Measurements from ENCODE around the gene PKP4.

PKP4 gene

DNA sequence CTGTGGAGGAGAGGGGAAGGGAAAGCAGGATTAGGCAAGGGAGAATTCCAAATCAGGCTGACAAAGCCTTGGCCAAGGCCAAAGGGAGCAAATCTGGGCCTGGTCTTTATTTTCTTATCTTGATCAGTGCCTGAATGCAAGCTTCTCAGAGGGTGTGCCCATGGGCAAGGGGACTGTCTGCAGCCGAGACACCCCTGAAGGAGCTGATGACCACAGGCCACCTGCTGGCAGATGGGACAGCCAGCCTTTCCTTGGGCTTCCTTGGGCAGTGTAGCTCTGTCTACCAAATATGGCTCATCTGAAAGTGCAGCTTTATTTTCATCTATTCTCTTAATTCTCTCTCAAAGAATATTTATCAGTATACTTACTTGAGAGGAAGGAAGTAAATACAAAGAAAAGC lies 117.0 kb downstream of the PKP4 start:
- H3K4me1 ChIP-seq (ENCODE audit: control insufficient read depth, insufficient read depth, low read length) = peaks cover 10% of the 10 kb centered on the region
- peaks cover 8% of the 10 kb centered on the region; the same call in 1 of the 2 replicates for H3K36me3 ChIP-seq (ENCODE audit: control insufficient read depth, insufficient read depth, low read length)
- H3K27ac ChIP-seq (ENCODE audit: low read depth, low read length) = no peak overlapping the region

DNA sequence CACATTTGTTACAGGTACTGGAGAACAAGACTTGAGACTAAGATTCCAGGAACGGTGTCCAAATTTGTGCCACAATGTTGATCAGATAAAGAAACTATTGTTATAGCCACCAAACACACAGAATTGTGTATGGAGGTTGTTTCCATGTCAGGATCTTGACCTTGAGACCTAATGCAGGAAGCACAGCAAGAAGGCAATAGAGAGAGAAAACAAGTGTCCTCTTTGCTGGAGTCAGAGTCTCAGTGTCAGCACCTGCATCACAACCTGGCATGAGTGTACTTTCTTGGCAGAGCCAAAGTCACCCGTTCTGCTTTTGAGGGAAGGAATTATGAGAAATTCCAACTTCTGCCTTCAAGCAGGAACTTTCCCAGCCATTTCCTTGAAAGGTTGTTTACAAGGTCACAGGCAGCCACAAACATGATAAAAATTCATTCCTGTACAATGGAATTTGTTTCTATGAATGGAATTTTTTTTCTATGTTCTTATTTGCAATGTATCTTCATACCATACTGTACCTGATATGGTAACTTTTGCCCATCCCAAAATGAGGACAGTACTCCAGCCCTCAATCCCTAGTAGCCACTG lies 118.4 kb downstream of the PKP4 start:
- H3K36me3 ChIP-seq (ENCODE audit: control insufficient read depth, insufficient read depth, low read length) = peaks cover 8% of the 10 kb centered on the region; the same call in 1 of the 2 replicates
- no peak overlapping the region for H3K4me3 ChIP-seq (ENCODE audit: low read depth, low read length)
- no peaks in the 10 kb centered on the region for H3K27me3 ChIP-seq (ENCODE audit: control insufficient read depth, insufficient read depth, low read length)
- no peaks in the 10 kb centered on the region for H3K4me1 ChIP-seq (ENCODE audit: control insufficient read depth, insufficient read depth, low read length)
- H3K9me3 ChIP-seq (ENCODE audit: control insufficient read depth, insufficient read depth, low read length) = no peaks in the 10 kb centered on the region
- no peak overlapping the region for H3K9ac ChIP-seq (ENCODE audit: low read depth, low read length)
- H3K27ac ChIP-seq (ENCODE audit: low read depth, low read length) = no peak overlapping the region

More for the DNA sequence above, 117.0 kb downstream of the PKP4 start:
- no peaks in the 10 kb centered on the region for H3K9me3 ChIP-seq (ENCODE audit: control insufficient read depth, insufficient read depth, low read length)
- no peak overlapping the region for H3K9ac ChIP-seq (ENCODE audit: low read depth, low read length)
- H3K27me3 ChIP-seq (ENCODE audit: control insufficient read depth, insufficient read depth, low read length) = no peaks in the 10 kb centered on the region
- no peak overlapping the region for H3K4me3 ChIP-seq (ENCODE audit: low read depth, low read length)

DNA sequence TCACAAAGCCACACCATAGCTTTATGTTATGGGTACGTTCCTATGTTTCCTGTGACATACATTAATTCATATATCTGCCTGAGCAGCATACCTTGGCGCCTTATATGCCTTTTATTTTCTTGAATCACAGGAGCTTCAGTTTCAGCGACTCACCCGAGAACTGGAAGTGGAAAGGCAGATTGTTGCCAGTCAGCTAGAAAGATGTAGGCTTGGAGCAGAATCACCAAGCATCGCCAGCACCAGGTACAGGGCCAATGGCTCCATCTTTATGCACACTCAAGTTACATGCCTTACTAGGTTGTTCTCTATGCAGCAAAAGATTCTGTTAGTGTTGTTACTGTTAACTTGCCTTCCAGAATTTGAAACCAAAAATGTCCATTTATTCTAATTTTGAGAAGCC lies 120.4 kb downstream of the PKP4 start:
- Histone ChIP-seq H3K4me3 (ENCODE audit: low read depth, low read length) (no peak overlapping the region), H3K9me3 (ENCODE audit: control insufficient read depth, insufficient read depth, low read length) (no peaks in the 10 kb centered on the region), H3K9ac (ENCODE audit: low read depth, low read length) (no peak overlapping the region)

DNA sequence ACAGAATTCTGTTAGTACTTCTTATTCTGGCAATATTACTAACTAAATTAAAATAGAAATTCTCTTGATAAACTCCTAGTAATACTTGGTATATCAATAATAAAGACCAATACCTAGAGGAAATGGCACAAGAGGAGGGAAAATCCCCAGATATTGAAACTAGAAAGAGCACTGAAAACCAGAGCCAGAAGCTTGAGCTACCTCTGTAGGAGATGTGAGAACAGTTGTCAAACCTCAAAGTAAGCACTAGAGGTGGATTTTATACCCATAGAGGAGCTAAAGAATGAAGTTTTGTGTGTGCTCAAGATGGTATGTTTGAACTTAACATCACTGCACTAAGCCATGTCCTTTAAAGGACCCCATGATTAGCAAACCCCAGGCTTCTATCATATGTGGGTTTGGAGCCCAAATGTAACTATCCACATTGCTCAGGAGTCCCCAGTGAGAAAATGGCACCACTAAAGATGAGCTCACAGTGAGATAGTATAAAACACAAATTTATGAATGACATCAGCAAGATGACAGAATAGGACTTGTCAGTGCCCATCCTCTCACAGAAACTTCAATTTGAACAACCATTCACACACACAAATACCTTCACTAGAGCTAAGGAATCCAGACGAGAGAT lies 122.1 kb downstream of the PKP4 start:
- no peak overlapping the region for H3K9ac ChIP-seq (ENCODE audit: low read depth, low read length)
- H3K27me3 ChIP-seq (ENCODE audit: control insufficient read depth, insufficient read depth, low read length) = no peaks in the 10 kb centered on the region
- no peak overlapping the region for H3K4me3 ChIP-seq (ENCODE audit: low read depth, low read length)
- no peaks in the 10 kb centered on the region for H3K9me3 ChIP-seq (ENCODE audit: control insufficient read depth, insufficient read depth, low read length)
- H3K4me1 ChIP-seq (ENCODE audit: control insufficient read depth, insufficient read depth, low read length) = no peaks in the 10 kb centered on the region
- H3K27ac ChIP-seq (ENCODE audit: low read depth, low read length) = no peak overlapping the region
- H3K36me3 ChIP-seq (ENCODE audit: control insufficient read depth, insufficient read depth, low read length) = peaks cover 8% of the 10 kb centered on the region; the same call in 1 of the 2 replicates

More for the DNA sequence above, 120.4 kb downstream of the PKP4 start:
- Histone ChIP-seq H3K36me3 (ENCODE audit: control insufficient read depth, insufficient read depth, low read length) (peaks cover 8% of the 10 kb centered on the region; the same call in 1 of the 2 replicates), H3K27me3 (ENCODE audit: control insufficient read depth, insufficient read depth, low read length) (no peaks in the 10 kb centered on the region), H3K4me1 (ENCODE audit: control insufficient read depth, insufficient read depth, low read length) (no peaks in the 10 kb centered on the region), H3K27ac (ENCODE audit: low read depth, low read length) (no peak overlapping the region)

DNA sequence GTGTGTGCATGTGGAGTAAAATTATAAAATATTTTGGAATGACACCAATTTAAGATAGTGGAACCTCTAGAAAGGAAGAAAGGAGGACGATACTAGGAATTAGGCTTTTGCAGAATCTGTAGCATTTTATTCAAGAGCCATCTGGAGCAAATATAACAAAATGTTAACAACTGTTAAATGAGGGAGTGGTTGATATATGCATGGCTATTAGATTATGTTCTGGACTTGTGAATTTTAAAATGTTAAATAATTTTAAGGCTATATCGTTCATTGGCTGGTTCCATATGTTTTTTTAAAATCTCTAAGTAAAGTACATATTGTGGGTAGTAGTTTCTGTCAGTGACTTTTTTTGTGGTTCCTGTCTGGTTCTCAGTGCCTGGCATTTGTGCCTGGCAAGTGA lies 123.2 kb downstream of the PKP4 start:
- no peaks in the 10 kb centered on the region for H3K4me1 ChIP-seq (ENCODE audit: control insufficient read depth, insufficient read depth, low read length)
- H3K36me3 ChIP-seq (ENCODE audit: control insufficient read depth, insufficient read depth, low read length) = peaks cover 8% of the 10 kb centered on the region
- no peaks in the 10 kb centered on the region for H3K9me3 ChIP-seq (ENCODE audit: control insufficient read depth, insufficient read depth, low read length)
- H3K27me3 ChIP-seq (ENCODE audit: control insufficient read depth, insufficient read depth, low read length) = no peaks in the 10 kb centered on the region
- no peak overlapping the region for H3K9ac ChIP-seq (ENCODE audit: low read depth, low read length)
- H3K4me3 ChIP-seq (ENCODE audit: low read depth, low read length) = no peak overlapping the region
- H3K27ac ChIP-seq (ENCODE audit: low read depth, low read length) = no peak overlapping the region

DNA sequence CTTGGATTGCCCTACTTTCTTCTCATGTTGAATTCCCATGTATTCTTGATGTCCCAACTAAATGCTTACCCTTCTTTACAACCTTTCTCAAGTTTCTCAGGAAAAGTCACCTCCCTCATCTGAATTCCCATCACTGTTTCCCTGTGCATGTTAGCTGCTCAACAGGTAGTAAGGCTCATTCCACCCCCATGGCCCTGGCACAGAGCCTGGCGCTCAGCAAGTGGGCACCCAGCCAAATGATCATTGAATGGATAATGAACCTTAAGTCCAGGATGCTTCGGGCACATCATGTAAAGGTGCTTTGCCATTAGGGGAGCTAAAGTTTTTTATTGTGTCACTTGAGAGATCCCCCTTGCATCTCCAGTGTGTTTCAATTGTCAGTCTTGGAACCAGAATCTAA lies 124.0 kb downstream of the PKP4 start:
- H3K9ac ChIP-seq (ENCODE audit: low read depth, low read length) = no peak overlapping the region
- H3K36me3 ChIP-seq (ENCODE audit: control insufficient read depth, insufficient read depth, low read length) = peaks cover 8% of the 10 kb centered on the region
- no peaks in the 10 kb centered on the region for H3K27me3 ChIP-seq (ENCODE audit: control insufficient read depth, insufficient read depth, low read length)
- no peaks in the 10 kb centered on the region for H3K4me1 ChIP-seq (ENCODE audit: control insufficient read depth, insufficient read depth, low read length)
- H3K27ac ChIP-seq (ENCODE audit: low read depth, low read length) = no peak overlapping the region
- no peaks in the 10 kb centered on the region for H3K9me3 ChIP-seq (ENCODE audit: control insufficient read depth, insufficient read depth, low read length)
- H3K4me3 ChIP-seq (ENCODE audit: low read depth, low read length) = no peak overlapping the region

DNA sequence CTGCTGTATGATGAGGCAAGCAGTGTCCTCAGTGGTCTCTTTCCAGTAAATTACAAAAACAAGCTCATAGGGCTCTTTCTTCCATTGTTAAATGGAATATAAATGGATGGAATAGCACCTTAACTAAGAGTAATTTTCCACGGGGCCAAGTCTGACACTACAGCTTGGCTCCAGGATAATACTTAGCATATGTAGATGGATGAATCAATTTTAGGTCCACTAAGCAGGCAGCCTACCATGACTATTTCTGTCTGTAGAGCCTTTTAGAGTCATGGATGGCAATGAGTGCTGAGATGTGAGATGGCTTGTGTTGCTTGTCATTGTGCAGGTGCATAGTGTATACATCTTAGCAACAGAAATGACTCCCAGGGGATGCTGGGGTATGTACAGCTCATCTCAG lies 125.9 kb downstream of the PKP4 start:
- Histone ChIP-seq H3K4me3 (ENCODE audit: low read depth, low read length) (no peak overlapping the region), H3K27ac (ENCODE audit: low read depth, low read length) (no peak overlapping the region), H3K36me3 (ENCODE audit: control insufficient read depth, insufficient read depth, low read length) (peaks cover 5% of the 10 kb centered on the region), H3K4me1 (ENCODE audit: control insufficient read depth, insufficient read depth, low read length) (no peaks in the 10 kb centered on the region), H3K27me3 (ENCODE audit: control insufficient read depth, insufficient read depth, low read length) (no peaks in the 10 kb centered on the region), H3K9me3 (ENCODE audit: control insufficient read depth, insufficient read depth, low read length) (no peaks in the 10 kb centered on the region), H3K9ac (ENCODE audit: low read depth, low read length) (no peak overlapping the region)

DNA sequence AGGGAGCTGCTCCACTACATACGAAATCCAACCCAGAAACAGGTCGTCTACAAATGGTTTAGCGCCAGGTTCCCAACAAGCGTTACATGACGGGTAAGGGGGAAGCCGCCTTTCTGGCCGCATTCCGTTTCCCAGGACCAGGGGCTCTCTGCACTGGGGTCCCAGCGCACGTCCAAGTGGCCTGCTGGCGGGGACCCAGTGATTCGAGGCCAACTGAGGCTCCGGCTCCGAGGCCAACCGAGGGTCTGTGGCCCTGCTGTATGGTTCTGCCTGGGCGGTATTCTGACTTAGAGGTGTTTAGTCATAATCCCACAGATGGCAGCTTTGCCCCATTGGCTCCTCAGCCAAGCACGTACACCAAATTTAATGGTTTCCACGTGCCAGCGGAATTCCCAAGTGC lies 127.2 kb downstream of the PKP4 start:
- Histone ChIP-seq H3K9me3 (ENCODE audit: control insufficient read depth, insufficient read depth, low read length) (no peaks in the 10 kb centered on the region), H3K36me3 (ENCODE audit: control insufficient read depth, insufficient read depth, low read length) (no peaks in the 10 kb centered on the region; the same call in none of the 2 replicates), H3K4me1 (ENCODE audit: control insufficient read depth, insufficient read depth, low read length) (no peaks in the 10 kb centered on the region), H3K9ac (ENCODE audit: low read depth, low read length) (no peak overlapping the region), H3K4me3 (ENCODE audit: low read depth, low read length) (no peak overlapping the region), H3K27ac (ENCODE audit: low read depth, low read length) (no peak overlapping the region), H3K27me3 (ENCODE audit: control insufficient read depth, insufficient read depth, low read length) (no peaks in the 10 kb centered on the region)

DNA sequence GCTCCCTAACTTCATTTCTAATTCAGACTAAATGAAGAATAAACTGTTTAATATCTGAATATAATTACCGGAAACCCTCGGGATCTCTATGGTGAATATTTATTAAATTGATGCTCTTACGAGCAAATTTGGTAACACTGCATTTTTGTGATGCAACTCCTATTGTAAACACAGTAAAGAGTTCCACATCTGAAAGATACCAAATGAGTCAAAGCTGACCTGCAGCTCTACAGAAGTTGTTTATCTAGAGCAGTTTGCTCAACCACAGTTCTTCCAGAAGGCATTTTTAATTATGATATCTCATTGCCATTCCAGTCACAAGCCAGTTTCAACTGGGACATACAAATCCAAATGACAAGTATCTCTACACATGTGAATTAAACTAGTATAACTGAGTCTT lies 129.7 kb downstream of the PKP4 start:
- H3K27me3 ChIP-seq (ENCODE audit: control insufficient read depth, insufficient read depth, low read length) = no peaks in the 10 kb centered on the region
- H3K9me3 ChIP-seq (ENCODE audit: control insufficient read depth, insufficient read depth, low read length) = no peaks in the 10 kb centered on the region
- no peak overlapping the region for H3K9ac ChIP-seq (ENCODE audit: low read depth, low read length)
- no peak overlapping the region for H3K4me3 ChIP-seq (ENCODE audit: low read depth, low read length)
- no peak overlapping the region for H3K27ac ChIP-seq (ENCODE audit: low read depth, low read length)
- H3K36me3 ChIP-seq (ENCODE audit: control insufficient read depth, insufficient read depth, low read length) = no peaks in the 10 kb centered on the region; the same call in none of the 2 replicates
- H3K4me1 ChIP-seq (ENCODE audit: control insufficient read depth, insufficient read depth, low read length) = no peaks in the 10 kb centered on the region

DNA sequence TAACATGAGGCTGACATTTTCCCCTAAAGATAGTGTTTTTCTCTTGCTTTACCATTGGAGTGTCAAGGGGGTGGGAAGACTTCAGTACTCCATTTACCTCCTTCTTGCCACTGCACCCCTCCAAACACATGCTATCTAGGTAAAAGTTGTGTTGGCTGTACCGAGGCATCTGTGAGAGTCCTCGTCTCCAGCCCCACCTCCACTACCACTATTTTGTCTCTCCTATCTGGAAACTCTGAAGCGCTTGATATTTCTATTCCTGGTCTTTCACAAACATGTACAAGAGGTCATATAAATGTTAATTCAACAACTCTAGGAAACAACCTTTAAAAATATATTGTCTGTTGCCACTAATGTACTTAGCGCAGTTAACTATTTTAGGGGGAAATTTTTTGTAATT lies 132.6 kb downstream of the PKP4 start:
- H3K9me3 ChIP-seq (ENCODE audit: control insufficient read depth, insufficient read depth, low read length) = no peaks in the 10 kb centered on the region
- H3K4me3 ChIP-seq (ENCODE audit: low read depth, low read length) = no peak overlapping the region
- H3K27me3 ChIP-seq (ENCODE audit: control insufficient read depth, insufficient read depth, low read length) = no peaks in the 10 kb centered on the region
- H3K9ac ChIP-seq (ENCODE audit: low read depth, low read length) = no peak overlapping the region
- no peaks in the 10 kb centered on the region for H3K4me1 ChIP-seq (ENCODE audit: control insufficient read depth, insufficient read depth, low read length)
- no peak overlapping the region for H3K27ac ChIP-seq (ENCODE audit: low read depth, low read length)
- no peaks in the 10 kb centered on the region for H3K36me3 ChIP-seq (ENCODE audit: control insufficient read depth, insufficient read depth, low read length)

DNA sequence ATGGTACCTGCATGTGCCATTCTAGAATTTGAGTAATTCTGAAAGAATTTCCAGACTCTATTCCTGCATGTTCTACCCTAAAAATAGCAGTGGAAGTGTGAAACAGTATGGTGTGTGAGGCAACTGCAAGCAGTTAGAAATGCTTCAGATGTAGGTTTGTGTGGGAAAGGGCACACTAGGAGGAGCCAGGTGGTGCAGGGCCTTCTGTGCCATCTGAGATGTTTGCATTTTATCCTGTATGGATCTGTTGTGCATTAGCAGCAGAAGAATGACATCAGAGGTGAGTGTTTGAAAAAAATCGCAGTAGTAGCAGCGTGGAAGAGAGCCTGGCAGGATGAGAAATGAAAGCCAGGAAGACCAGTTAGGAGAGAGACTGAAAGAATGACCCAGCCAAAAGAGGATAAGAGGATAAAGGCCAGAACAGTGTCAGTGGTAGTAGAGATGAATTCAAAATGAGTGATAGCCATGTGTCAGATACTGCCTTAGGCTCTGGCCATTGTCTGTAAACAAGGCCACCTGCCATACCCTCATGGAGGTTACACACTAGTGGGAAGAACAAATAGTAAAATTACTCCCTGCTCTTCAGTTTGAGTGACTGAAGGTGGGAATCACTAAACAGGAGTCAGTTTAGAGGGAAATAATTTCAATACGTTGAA lies 142.2 kb downstream of the PKP4 start:
- Histone ChIP-seq H3K4me3 (ENCODE audit: low read depth, low read length) (no peak overlapping the region), H3K9me3 (ENCODE audit: control insufficient read depth, insufficient read depth, low read length) (no peaks in the 10 kb centered on the region), H3K27me3 (ENCODE audit: control insufficient read depth, insufficient read depth, low read length) (no peaks in the 10 kb centered on the region), H3K36me3 (ENCODE audit: control insufficient read depth, insufficient read depth, low read length) (no peaks in the 10 kb centered on the region), H3K27ac (ENCODE audit: low read depth, low read length) (no peak overlapping the region), H3K9ac (ENCODE audit: low read depth, low read length) (no peak overlapping the region), H3K4me1 (ENCODE audit: control insufficient read depth, insufficient read depth, low read length) (peaks cover 11% of the 10 kb centered on the region; the same call in 1 of the 2 replicates)
